Activated CD8-positive, alpha-beta memory T cell treated with anti-CD3 and anti-CD28 coated beads, Interleukin-2, amount 10 ng/mL, durations not matched to agents 7 days and 5 days (primary cell): ENCODE measurements around the gene PDE4D. TPM values are rescaled to one million over a fixed set of nuclear protein-coding genes. Genes with fewer than 3 reads are reported as not detected.
"Not testable (repeated sequence)": the region's sequence is repeated elsewhere in the genome, so short reads cannot be mapped to it uniquely, and the experiment has no call there.

Experiments
- ATAC-seq: fragments of 150-1000 bp; cut with Tn5 transposase; one replicate; pipeline ENCODE4 v1.10.0; 2021; ENCODE audit warnings: moderate library complexity
- CTCF ChIA-PET: fragments of 350-600 bp; sonication (Branson Sonifier 250); formaldehyde crosslinking; loops from one replicate; lab custom pipeline; 2021; ENCODE audit warnings: antibody characterized with exemption; lab: Charles Lee
- DNase-seq: peaks from one replicate; pipeline ENCODE4 v3.0.0-alpha.2; 2020
- H3K27ac Mint-ChIP-seq: one replicate; pipeline ENCODE4 v1.8.0; 2021; ENCODE audit warnings: mild to moderate bottlenecking, mixed read lengths
- H3K27me3 Mint-ChIP-seq: one replicate; pipeline ENCODE4 v1.8.0; 2021; ENCODE audit warnings: mixed read lengths
- H3K36me3 Mint-ChIP-seq: one replicate; pipeline ENCODE4 v1.8.0; 2021; ENCODE audit warnings: mild to moderate bottlenecking, mixed read lengths
- H3K4me1 Mint-ChIP-seq: one replicate; pipeline ENCODE4 v1.8.0; 2021; ENCODE audit warnings: mixed read lengths
- H3K4me3 Mint-ChIP-seq: one replicate; pipeline ENCODE4 v1.8.0; 2021; ENCODE audit warnings: mild to moderate bottlenecking, moderate library complexity, mixed read lengths
- H3K9me3 Mint-ChIP-seq: one replicate; pipeline ENCODE4 v1.8.0; 2022; ENCODE audit warnings: low read depth, mixed read lengths
- total RNA-seq, 2 experiments: library from RNA; stranded (reverse); gene quantifications; one replicate each; pipeline ENCODE4 v1.2.3, GENCODE V29; 2021

PDE4D gene
- total RNA-seq, 2 experiments from 2014 or later = 59.3 to 66.2 TPM

DNA sequence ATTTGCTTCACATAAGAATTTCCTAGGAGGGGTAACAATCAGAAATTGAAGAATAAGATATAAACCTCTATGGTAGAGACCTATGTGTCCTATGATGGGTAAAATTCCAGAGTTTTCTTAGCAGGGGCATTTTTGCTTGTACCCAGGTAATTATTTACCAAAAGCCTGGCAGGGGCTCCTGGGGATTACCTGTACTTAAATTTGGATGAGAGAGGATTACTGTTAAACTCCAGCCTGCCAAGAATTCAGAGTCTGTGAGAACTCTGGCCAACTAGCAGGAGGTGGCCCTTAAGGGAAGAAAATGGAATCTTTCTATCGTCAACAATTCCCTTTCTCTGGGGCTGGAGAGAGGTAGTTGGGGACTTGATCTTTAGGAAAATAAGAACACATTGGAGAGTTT, 460.4 kb downstream of the PDE4D start:
- Mint-ChIP-seq H3K27me3 (no peaks in the 10 kb centered on the region), H3K9me3 (no peaks in the 10 kb centered on the region), H3K27ac (no peak overlapping the region), H3K36me3 (no peaks in the 10 kb centered on the region), H3K4me3 (no peak overlapping the region), H3K4me1 (no peaks in the 10 kb centered on the region)
- CTCF ChIA-PET = no interaction called here
- DNase-seq = no peak
- no peak for ATAC-seq

GRCh38 chr5:59430066-59430685, 463.4 kb downstream of the PDE4D start:
- Mint-ChIP-seq H3K27me3 (no peaks in the 10 kb centered on the region), H3K27ac (no peak overlapping the region), H3K36me3 (no peaks in the 10 kb centered on the region), H3K9me3 (no peaks in the 10 kb centered on the region), H3K4me3 (no peak overlapping the region), H3K4me1 (no peaks in the 10 kb centered on the region)
- CTCF ChIA-PET = no interaction called here
- DNase-seq (no peak), ATAC-seq (no peak)

DNA sequence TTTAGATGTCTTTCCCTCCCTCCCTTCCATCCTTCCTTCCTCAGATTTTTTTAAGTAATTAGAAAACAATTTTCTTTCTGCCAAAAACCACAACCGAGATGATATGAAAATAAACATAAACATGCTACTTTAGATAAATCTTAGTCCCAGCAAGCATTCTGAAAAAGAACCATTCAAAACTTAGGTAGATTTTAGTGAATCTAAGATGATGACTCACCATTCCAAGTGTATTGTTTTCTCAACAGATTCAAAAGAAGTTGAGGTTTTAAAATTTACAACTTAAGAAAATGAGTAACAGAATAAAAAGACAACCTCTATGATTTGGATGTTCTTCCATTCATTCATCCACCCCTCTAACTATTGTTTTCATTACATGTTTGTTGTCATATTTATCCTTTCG, 465.1 kb downstream of the PDE4D start:
- Mint-ChIP-seq H3K4me3 (no peak overlapping the region), H3K27me3 (no peaks in the 10 kb centered on the region), H3K36me3 (no peaks in the 10 kb centered on the region), H3K27ac (no peak overlapping the region), H3K9me3 (no peaks in the 10 kb centered on the region), H3K4me1 (no peaks in the 10 kb centered on the region)
- ATAC-seq = no peak
- CTCF ChIA-PET = no interaction called here
- DNase-seq = no peak

- no peaks in the 10 kb centered on the region for H3K36me3 Mint-ChIP-seq
- H3K27ac Mint-ChIP-seq = no peak overlapping the region
- no peaks in the 10 kb centered on the region for H3K9me3 Mint-ChIP-seq
- H3K4me1 Mint-ChIP-seq = no peaks in the 10 kb centered on the region
- H3K27me3 Mint-ChIP-seq = peaks cover 5% of the 10 kb centered on the region
- no peak for ATAC-seq
- DNase-seq = no peak
- H3K4me3 Mint-ChIP-seq = no peak overlapping the region
- CTCF ChIA-PET = no interaction called here
Measured at GRCh38 chr5:59424515-59424914, 469.0 kb downstream of the PDE4D start.

- Mint-ChIP-seq H3K27ac (no peak overlapping the region), H3K4me1 (no peaks in the 10 kb centered on the region), H3K4me3 (no peak overlapping the region), H3K36me3 (no peaks in the 10 kb centered on the region), H3K27me3 (peaks cover 5% of the 10 kb centered on the region), H3K9me3 (no peaks in the 10 kb centered on the region)
- DNase-seq (no peak), ATAC-seq (no peak)
- CTCF ChIA-PET = no interaction called here
Measured at GRCh38 chr5:59423021-59423420, 470.5 kb downstream of the PDE4D start.

DNA sequence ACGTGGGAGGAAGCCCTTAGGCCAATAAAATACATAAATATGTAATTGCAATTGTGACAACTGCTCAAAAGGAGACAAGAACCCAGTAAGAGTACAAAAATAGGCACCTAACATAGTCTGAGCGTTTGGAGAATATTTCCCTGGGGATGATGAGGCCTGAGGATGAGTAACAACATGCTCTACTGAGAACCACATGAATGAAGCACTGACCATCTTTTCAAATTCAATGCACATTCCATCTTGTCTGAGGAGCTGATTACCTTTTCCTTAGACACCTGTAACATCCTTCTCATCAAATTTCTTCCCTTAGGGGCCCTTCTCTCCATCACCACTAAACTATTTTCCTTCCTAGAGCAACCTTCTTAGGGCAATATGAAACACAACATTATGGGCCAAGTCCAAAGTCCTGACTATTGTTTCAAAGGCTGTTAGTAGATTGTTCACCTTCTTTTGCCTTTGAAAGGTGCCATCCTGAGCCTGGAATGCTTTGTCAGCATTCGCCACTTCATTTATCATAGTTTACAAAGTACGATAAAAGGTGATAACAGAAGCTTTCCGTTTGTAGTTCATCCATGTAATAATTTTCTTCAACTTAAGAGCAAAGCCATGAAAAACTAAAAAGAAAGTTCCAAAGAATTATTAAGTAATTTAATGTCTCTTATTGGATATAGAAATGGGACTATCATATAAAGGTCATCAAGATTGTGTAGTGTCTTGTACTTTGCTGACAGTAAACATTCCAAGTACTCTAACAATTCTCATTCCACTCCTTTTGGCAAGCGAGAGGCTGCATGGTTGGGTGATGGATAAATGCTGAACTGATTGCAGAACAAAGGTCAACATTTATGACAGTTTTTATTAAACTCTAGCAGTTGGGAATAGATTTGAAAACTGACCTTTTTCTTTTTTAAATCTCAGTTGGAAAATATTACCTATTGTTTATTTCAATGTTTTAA, 471.3 kb downstream of the PDE4D start:
- Mint-ChIP-seq H3K27ac (no peak overlapping the region), H3K27me3 (peaks cover 5% of the 10 kb centered on the region), H3K9me3 (no peaks in the 10 kb centered on the region), H3K4me3 (no peak overlapping the region), H3K36me3 (no peaks in the 10 kb centered on the region), H3K4me1 (no peaks in the 10 kb centered on the region)
- ATAC-seq (no peak), DNase-seq (no peak)
- CTCF ChIA-PET = no interaction called here

DNA sequence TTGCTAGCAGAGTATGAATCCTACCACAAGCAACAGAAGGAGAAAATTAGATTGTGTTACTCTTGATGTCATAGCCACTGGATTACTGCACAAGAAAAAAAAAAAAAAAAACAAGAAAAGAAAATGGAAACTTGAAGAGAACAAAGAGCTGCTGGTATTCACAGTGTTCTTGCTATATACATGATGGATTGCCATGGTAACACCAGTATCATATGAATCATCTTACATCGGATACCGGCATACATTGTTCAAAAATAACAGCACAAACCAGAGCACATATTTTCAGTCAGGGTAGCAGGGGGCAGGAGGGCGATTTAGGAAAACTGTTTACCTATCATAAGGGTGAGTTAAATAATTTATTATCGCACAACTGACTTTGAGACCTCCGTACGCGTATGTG, 472.9 kb downstream of the PDE4D start:
- Mint-ChIP-seq H3K27ac (no peak overlapping the region), H3K9me3 (no peaks in the 10 kb centered on the region), H3K4me1 (no peaks in the 10 kb centered on the region), H3K4me3 (no peak overlapping the region), H3K27me3 (peaks cover 7% of the 10 kb centered on the region), H3K36me3 (no peaks in the 10 kb centered on the region)
- CTCF ChIA-PET = no interaction called here
- no peak for DNase-seq
- no peak for ATAC-seq

GRCh38 chr5:59418808-59419207, 474.7 kb downstream of the PDE4D start:
- no peak overlapping the region for H3K4me3 Mint-ChIP-seq

GRCh38 chr5:59416451-59416850, 477.1 kb downstream of the PDE4D start:
- no peaks in the 10 kb centered on the region for H3K9me3 Mint-ChIP-seq
- no peak overlapping the region for H3K4me3 Mint-ChIP-seq
- ATAC-seq (no peak), DNase-seq (no peak)
- no peak overlapping the region for H3K27ac Mint-ChIP-seq
- H3K4me1 Mint-ChIP-seq = no peaks in the 10 kb centered on the region
- peaks cover 12% of the 10 kb centered on the region for H3K27me3 Mint-ChIP-seq
- CTCF ChIA-PET = interaction anchor here (0.6 kb wide), 1 partner anchor 399 kb away, joined by 3 read pairs; no protein-coding TSS in a partner anchor
- H3K36me3 Mint-ChIP-seq = no peaks in the 10 kb centered on the region

More at GRCh38 chr5:59418808-59419207, 474.7 kb downstream of the PDE4D start:
- no peak for ATAC-seq
- no peak for DNase-seq
- Mint-ChIP-seq H3K27ac (no peak overlapping the region), H3K27me3 (peaks cover 12% of the 10 kb centered on the region), H3K4me1 (no peaks in the 10 kb centered on the region), H3K36me3 (no peaks in the 10 kb centered on the region), H3K9me3 (no peaks in the 10 kb centered on the region)
- CTCF ChIA-PET = no interaction called here

GRCh38 chr5:59416026-59416425, 477.5 kb downstream of the PDE4D start:
- CTCF ChIA-PET = no interaction called here
- no peaks in the 10 kb centered on the region for H3K36me3 Mint-ChIP-seq
- no peak overlapping the region for H3K27ac Mint-ChIP-seq
- H3K4me3 Mint-ChIP-seq = no peak overlapping the region
- H3K9me3 Mint-ChIP-seq = no peaks in the 10 kb centered on the region
- DNase-seq (no peak), ATAC-seq (no peak)
- H3K27me3 Mint-ChIP-seq = peaks cover 12% of the 10 kb centered on the region
- H3K4me1 Mint-ChIP-seq = no peaks in the 10 kb centered on the region

- no peak overlapping the region for H3K27ac Mint-ChIP-seq
- H3K9me3 Mint-ChIP-seq = no peaks in the 10 kb centered on the region
- no peak overlapping the region for H3K4me3 Mint-ChIP-seq
- DNase-seq (no peak), ATAC-seq (no peak)
- H3K4me1 Mint-ChIP-seq = no peaks in the 10 kb centered on the region
- H3K36me3 Mint-ChIP-seq = no peaks in the 10 kb centered on the region
- CTCF ChIA-PET = no interaction called here
- peaks cover 7% of the 10 kb centered on the region for H3K27me3 Mint-ChIP-seq
Measured at GRCh38 chr5:59412428-59412827, 481.1 kb downstream of the PDE4D start.

GRCh38 chr5:59408997-59409396, 484.5 kb downstream of the PDE4D start:
- H3K4me1 Mint-ChIP-seq, ATAC-seq, DNase-seq, H3K4me3 Mint-ChIP-seq, H3K9me3 Mint-ChIP-seq, H3K27ac Mint-ChIP-seq, CTCF ChIA-PET, H3K27me3 Mint-ChIP-seq, H3K36me3 Mint-ChIP-seq: not testable (repeated sequence)

GRCh38 chr5:59407967-59408366, 485.6 kb downstream of the PDE4D start:
- DNase-seq = no peak
- H3K36me3 Mint-ChIP-seq = no peaks in the 10 kb centered on the region
- peaks cover 4% of the 10 kb centered on the region for H3K27me3 Mint-ChIP-seq
- H3K4me3 Mint-ChIP-seq = no peak overlapping the region
- no peak overlapping the region for H3K27ac Mint-ChIP-seq
- H3K9me3 Mint-ChIP-seq = no peaks in the 10 kb centered on the region
- CTCF ChIA-PET = interaction anchor here (0.6 kb wide), 1 partner anchor 226 kb away, joined by 4 read pairs; no protein-coding TSS in a partner anchor
- ATAC-seq = no peak
- H3K4me1 Mint-ChIP-seq = no peaks in the 10 kb centered on the region

DNA sequence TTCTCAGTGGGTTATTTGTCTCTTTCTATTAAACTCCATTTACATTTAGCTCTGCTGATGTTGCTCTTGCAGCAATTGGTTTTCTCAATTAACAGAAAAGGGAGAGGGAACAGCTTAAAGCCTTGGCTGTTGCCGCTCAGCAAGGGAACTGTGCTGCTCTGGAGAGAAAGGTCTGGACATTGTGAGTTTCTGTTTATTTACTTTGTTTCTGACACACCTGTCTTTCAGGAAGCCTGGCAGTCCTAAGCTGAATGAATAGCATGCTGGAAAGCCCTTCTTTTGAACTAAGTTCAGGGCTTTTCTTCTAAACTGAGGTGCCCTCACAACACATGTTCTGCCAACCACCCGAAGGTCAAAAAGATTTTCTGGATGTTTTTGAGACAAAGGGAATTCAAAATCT, 491.9 kb downstream of the PDE4D start:
- Mint-ChIP-seq H3K9me3 (no peaks in the 10 kb centered on the region), H3K27ac (no peak overlapping the region), H3K27me3 (peaks cover 6% of the 10 kb centered on the region), H3K4me3 (no peak overlapping the region), H3K4me1 (no peaks in the 10 kb centered on the region), H3K36me3 (no peaks in the 10 kb centered on the region)
- ATAC-seq = no peak
- DNase-seq = no peak
- CTCF ChIA-PET = no interaction called here
